K562 (cell line): ENCODE data around the gene ARHGAP18. TPM values are rescaled to one million over a fixed set of nuclear protein-coding genes. Genes with fewer than 3 reads are reported as not detected.

ENCODE experiments used
- GATA2 ChIP-seq: sonication (generic); formaldehyde crosslinking; IDR thresholded peaks from 2 replicates; pipeline ENCODE4 v1.4.0; 2020; ENCODE audit warnings: mild to moderate bottlenecking, missing genetic modification reagents
- LEF1 ChIP-seq: fragments of 450-650 bp; IDR thresholded peaks from 2 replicates; pipeline ENCODE4 v1.6.1; 2016; ENCODE audit warnings: mild to moderate bottlenecking
- MEF2A ChIP-seq: IDR thresholded peaks from 2 replicates; pipeline ENCODE4 v1.6.1; 2011; ENCODE audit warnings: low read depth, mild to moderate bottlenecking, low read length, moderate library complexity; ENCODE audit not compliant: control insufficient read depth
- NCOA4 ChIP-seq: fragments of 450-650 bp; IDR thresholded peaks from 2 replicates; pipeline ENCODE4 v1.6.1; 2018; ENCODE audit warnings: mild to moderate bottlenecking; ENCODE audit not compliant: partially characterized antibody
- NR3C1 ChIP-seq: sonication (generic); formaldehyde crosslinking; IDR thresholded peaks from 2 replicates; pipeline ENCODE4 v1.8.1; 2022; ENCODE audit warnings: missing genetic modification reagents
- PHF8 ChIP-seq: fragments of 200-600 bp; sonication (generic); IDR thresholded peaks from 2 replicates; pipeline ENCODE4 v1.6.1; 2012; ENCODE audit warnings: mixed run types, mild to moderate bottlenecking, inconsistent platforms, low read length, moderate library complexity, borderline replicate concordance
- PTRF ChIP-seq: fragments of 450-650 bp; IDR thresholded peaks from 2 replicates; pipeline ENCODE4 v1.6.1; 2016; ENCODE audit warnings: mild to moderate bottlenecking, missing genetic modification characterization, missing compliant biosample characterization
- RBFOX2 ChIP-seq: fragments of 200-400 bp; formaldehyde crosslinking; IDR thresholded peaks from 2 replicates; pipeline ENCODE4 v1.6.1; 2017; ENCODE audit warnings: low read depth, mild to moderate bottlenecking, low read length, moderate library complexity
- RBM15 ChIP-seq: fragments of 200-400 bp; formaldehyde crosslinking; IDR thresholded peaks from 2 replicates; pipeline ENCODE4 v1.6.1; 2018; ENCODE audit warnings: mild to moderate bottlenecking, low read length, moderate library complexity; ENCODE audit not compliant: insufficient read depth
- SMARCA4 ChIP-seq: fragments of 450-650 bp; IDR thresholded peaks from 2 replicates; pipeline ENCODE4 v1.6.1; 2016
- TCF7 ChIP-seq: sonication (generic); IDR thresholded peaks from 2 replicates; pipeline ENCODE4 v1.6.1; 2016; ENCODE audit warnings: antibody characterized with exemption, borderline replicate concordance
- ZNF274 ChIP-seq: IDR thresholded peaks from 2 replicates; pipeline ENCODE4 v1.6.1; 2011; ENCODE audit warnings: low read depth, mild to moderate bottlenecking, low read length, moderate library complexity, borderline replicate concordance
- polyA plus RNA-seq, 8 experiments: library from polyadenylated mRNA; depleted of rRNA in 4 of 8; stranded (reverse) in 5 of 8; unstranded in 3 of 8; fragments of >200 nt; fragmentation: Nextera tagmentation in 2 of 8; fragmentation: Illumina TruSeq in 1 of 8; extraction: Ambion mirVana in 2 of 8; extraction: Trizol in 1 of 8; gene quantifications; 2 replicates each; pipeline versions ENCODE4 v1.2.1 to v1.2.3, GENCODE V29; 2011 to 2014; ENCODE audit warnings: inconsistent platforms in 1 of 8, missing spikeins in 1 of 8
- total RNA-seq, 7 experiments: library from RNA; depleted of rRNA in 6 of 7; stranded (reverse); fragments of >200 nt in 6 of 7; fragmentation: Illumina TruSeq in 2 of 7; extraction: Trizol in 2 of 7; gene quantifications; 2 replicates each; pipeline versions ENCODE4 v1.2.1 to v1.2.3, GENCODE V29; 2011 to 2021; ENCODE audit warnings: low replicate concordance in 1 of 7
- TF ChIP-seq, protein P1 (sequence below), 3 experiments: fragments of 200-800 bp in 1 of 3; fragments of 250-450 bp in 1 of 3; fragments of 450-650 bp in 1 of 3; sonication (Bioruptor Pico) in 1 of 3; sonication (Bioruptor generic) in 1 of 3; formaldehyde crosslinking in 1 of 3; IDR thresholded peaks; 2 replicates each; pipeline versions ENCODE4 v1.6.1 to v1.8.0; 2016 to 2022; ENCODE audit warnings: mild to moderate bottlenecking in 2 of 3, missing genetic modification characterization in 2 of 3, missing compliant biosample characterization in 1 of 3, moderate library complexity in 1 of 3
- TF ChIP-seq, protein P2 (sequence below): fragments of 250-450 bp; sonication (Bioruptor Pico); IDR thresholded peaks from 2 replicates; pipeline ENCODE4 v1.5.0; 2021; ENCODE audit warnings: mild to moderate bottlenecking, borderline replicate concordance

The ARHGAP18 gene
- total and polyA plus RNA-seq, 9 of the 15 experiments (the other 6 are each of a cell fraction or from before 2014, with no cell fraction given), result 13.3 to 29.7 (median 21.1) TPM

DNA sequence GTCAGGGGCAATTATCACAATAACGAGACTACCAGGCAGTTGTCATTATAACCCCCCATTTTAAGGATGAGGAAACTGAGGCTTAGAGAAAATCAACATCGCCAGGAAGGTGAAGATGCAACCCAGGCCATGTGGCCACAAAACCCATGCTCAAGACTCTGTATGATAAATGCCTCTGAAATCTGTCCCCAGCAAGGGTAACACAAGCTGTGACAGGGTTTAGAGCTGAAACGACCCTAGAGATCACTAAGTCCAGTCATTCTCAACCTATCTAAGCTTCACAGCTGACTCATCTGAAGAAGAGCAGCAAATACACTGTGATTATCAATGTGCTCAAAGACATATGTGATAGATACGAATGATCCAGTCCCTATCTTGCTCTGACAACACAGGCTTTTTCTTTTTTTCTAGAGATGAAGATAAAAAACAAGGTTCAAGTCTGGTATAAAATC, 47.0 kb downstream of the ARHGAP18 start (continued):
- TF ChIP-seq, protein P1, sequence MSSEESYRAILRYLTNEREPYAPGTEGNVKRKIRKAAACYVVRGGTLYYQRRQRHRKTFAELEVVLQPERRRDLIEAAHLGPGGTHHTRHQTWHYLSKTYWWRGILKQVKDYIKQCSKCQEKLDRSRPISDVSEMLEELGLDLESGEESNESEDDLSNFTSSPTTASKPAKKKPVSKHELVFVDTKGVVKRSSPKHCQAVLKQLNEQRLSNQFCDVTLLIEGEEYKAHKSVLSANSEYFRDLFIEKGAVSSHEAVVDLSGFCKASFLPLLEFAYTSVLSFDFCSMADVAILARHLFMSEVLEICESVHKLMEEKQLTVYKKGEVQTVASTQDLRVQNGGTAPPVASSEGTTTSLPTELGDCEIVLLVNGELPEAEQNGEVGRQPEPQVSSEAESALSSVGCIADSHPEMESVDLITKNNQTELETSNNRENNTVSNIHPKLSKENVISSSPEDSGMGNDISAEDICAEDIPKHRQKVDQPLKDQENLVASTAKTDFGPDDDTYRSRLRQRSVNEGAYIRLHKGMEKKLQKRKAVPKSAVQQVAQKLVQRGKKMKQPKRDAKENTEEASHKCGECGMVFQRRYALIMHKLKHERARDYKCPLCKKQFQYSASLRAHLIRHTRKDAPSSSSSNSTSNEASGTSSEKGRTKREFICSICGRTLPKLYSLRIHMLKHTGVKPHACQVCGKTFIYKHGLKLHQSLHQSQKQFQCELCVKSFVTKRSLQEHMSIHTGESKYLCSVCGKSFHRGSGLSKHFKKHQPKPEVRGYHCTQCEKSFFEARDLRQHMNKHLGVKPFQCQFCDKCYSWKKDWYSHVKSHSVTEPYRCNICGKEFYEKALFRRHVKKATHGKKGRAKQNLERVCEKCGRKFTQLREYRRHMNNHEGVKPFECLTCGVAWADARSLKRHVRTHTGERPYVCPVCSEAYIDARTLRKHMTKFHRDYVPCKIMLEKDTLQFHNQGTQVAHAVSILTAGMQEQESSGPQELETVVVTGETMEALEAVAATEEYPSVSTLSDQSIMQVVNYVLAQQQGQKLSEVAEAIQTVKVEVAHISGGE (CRISPR knock-in tag; IDR thresholded peaks at IDR 0.05), result peak in 1 of 3 experiments; percentile 57; a peak in 1 of 6 replicates
- no peak for TF ChIP-seq PTRF (tag)
- 0 out of 2 replicates have a peak, but pooled peaks have one; percentile 52 for TF ChIP-seq GATA2
- TF ChIP-seq RBM15, result no peak
- TF ChIP-seq, protein P2, sequence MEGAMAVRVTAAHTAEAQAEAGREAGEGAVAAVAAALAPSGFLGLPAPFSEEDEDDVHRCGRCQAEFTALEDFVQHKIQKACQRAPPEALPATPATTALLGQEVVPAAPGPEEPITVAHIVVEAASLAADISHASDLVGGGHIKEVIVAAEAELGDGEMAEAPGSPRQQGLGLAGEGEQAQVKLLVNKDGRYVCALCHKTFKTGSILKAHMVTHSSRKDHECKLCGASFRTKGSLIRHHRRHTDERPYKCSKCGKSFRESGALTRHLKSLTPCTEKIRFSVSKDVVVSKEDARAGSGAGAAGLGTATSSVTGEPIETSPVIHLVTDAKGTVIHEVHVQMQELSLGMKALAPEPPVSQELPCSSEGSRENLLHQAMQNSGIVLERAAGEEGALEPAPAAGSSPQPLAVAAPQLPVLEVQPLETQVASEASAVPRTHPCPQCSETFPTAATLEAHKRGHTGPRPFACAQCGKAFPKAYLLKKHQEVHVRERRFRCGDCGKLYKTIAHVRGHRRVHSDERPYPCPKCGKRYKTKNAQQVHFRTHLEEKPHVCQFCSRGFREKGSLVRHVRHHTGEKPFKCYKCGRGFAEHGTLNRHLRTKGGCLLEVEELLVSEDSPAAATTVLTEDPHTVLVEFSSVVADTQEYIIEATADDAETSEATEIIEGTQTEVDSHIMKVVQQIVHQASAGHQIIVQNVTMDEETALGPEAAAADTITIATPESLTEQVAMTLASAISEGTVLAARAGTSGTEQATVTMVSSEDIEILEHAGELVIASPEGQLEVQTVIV, result no peak
- TF ChIP-seq RBFOX2, result no peak
- TF ChIP-seq NR3C1, result no peak
- TF ChIP-seq NCOA4, result no peak
- no peak for TF ChIP-seq ZNF274
- no peak for TF ChIP-seq PHF8
- TF ChIP-seq SMARCA4, result peak; percentile 87
- no peak for TF ChIP-seq LEF1
- TF ChIP-seq TCF7, result no peak
- no peak for TF ChIP-seq MEF2A
